RWPE2 (cell line): ENCODE data around the gene PLAAT4.
"Not testable (repeated sequence)": the region's sequence is repeated elsewhere in the genome, so short reads cannot be mapped to it uniquely, and the experiment has no call there.

Experiments
- ATAC-seq: fragments of 200-7000 bp; cut with Tn5 transposase; 3 replicates; pipeline ENCODE4 v1.9.1; 2021; ENCODE audit warnings: low read depth
- DNase-seq: peaks from one replicate; pipeline ENCODE4 v3.0.0-alpha.2; 2020; ENCODE audit warnings: low spot score
- H3K27ac ChIP-seq: fragments of 450-650 bp; 2 replicates; pipeline ENCODE4 v1.5.1; 2017; ENCODE audit warnings: mild to moderate bottlenecking; ENCODE audit not compliant: poor library complexity, severe bottlenecking
- H3K27me3 ChIP-seq: fragments of 250-450 bp; sonication (Bioruptor Pico); 2 replicates; pipeline ENCODE4 v1.5.1; 2021; ENCODE audit warnings: mild to moderate bottlenecking, moderate library complexity; ENCODE audit not compliant: insufficient read depth, poor library complexity, severe bottlenecking
- H3K36me3 ChIP-seq: fragments of 250-450 bp; sonication (Bioruptor Pico); 2 replicates; pipeline ENCODE4 v1.5.1; 2020; ENCODE audit warnings: low read depth, mild to moderate bottlenecking, moderate library complexity
- H3K4me1 ChIP-seq: fragments of 250-450 bp; sonication (Bioruptor Pico); 2 replicates; pipeline ENCODE4 v1.5.1; 2021; ENCODE audit warnings: mild to moderate bottlenecking, moderate library complexity; ENCODE audit not compliant: insufficient read depth, poor library complexity, severe bottlenecking
- H3K4me3 ChIP-seq: fragments of 250-450 bp; sonication (Bioruptor Pico); 2 replicates; pipeline ENCODE4 v1.5.1; 2021; ENCODE audit warnings: mild to moderate bottlenecking, moderate library complexity; ENCODE audit not compliant: severe bottlenecking
- H3K9me3 ChIP-seq: fragments of 250-450 bp; sonication (Bioruptor Pico); 2 replicates; pipeline ENCODE4 v1.5.1; 2021; ENCODE audit warnings: mild to moderate bottlenecking, moderate library complexity; ENCODE audit not compliant: severe bottlenecking
- CTCF ChIP-seq: fragments of 450-650 bp; IDR thresholded peaks from one replicate; pipeline ENCODE4 v1.5.1; 2017; ENCODE audit warnings: mild to moderate bottlenecking, moderate library complexity; ENCODE audit not compliant: poor library complexity, severe bottlenecking

The PLAAT4 gene

GRCh38 chr11:63527667-63528066 lies 8.9 kb upstream of the PLAAT4 start:
- no peak for ATAC-seq
- H3K9me3 ChIP-seq: peaks cover 4% of the 10 kb centered on the region
- H3K27me3 ChIP-seq: no peaks in the 10 kb centered on the region
- TF ChIP-seq CTCF: no peak
- no peaks in the 10 kb centered on the region for H3K4me1 ChIP-seq
- H3K27ac ChIP-seq: no peak overlapping the region
- H3K36me3 ChIP-seq: no peaks in the 10 kb centered on the region
- DNase-seq: no peak
- H3K4me3 ChIP-seq: no peak overlapping the region

GRCh38 chr11:63528156-63528555 lies 8.5 kb upstream of the PLAAT4 start:
- not testable (repeated sequence) for ATAC-seq, H3K27ac ChIP-seq, H3K9me3 ChIP-seq, H3K27me3 ChIP-seq, DNase-seq, H3K4me3 ChIP-seq, H3K36me3 ChIP-seq, H3K4me1 ChIP-seq

GRCh38 chr11:63528729-63529278 lies 7.8 kb upstream of the PLAAT4 start:
- H3K4me3 ChIP-seq, ATAC-seq, H3K27ac ChIP-seq, H3K9me3 ChIP-seq, H3K4me1 ChIP-seq, H3K36me3 ChIP-seq, H3K27me3 ChIP-seq, DNase-seq: not testable (repeated sequence)

GRCh38 chr11:63529373-63529772 lies 7.2 kb upstream of the PLAAT4 start:
- not testable (repeated sequence) for DNase-seq, H3K27me3 ChIP-seq, H3K36me3 ChIP-seq, ATAC-seq, H3K4me1 ChIP-seq, H3K4me3 ChIP-seq, H3K27ac ChIP-seq, H3K9me3 ChIP-seq

- H3K9me3 ChIP-seq: no peaks in the 10 kb centered on the region
- ATAC-seq: no peak
- H3K4me1 ChIP-seq: no peaks in the 10 kb centered on the region
- TF ChIP-seq CTCF: no peak
- H3K27ac ChIP-seq: no peak overlapping the region
- H3K4me3 ChIP-seq: no peak overlapping the region
- H3K36me3 ChIP-seq: no peaks in the 10 kb centered on the region
- DNase-seq: no peak
- no peaks in the 10 kb centered on the region for H3K27me3 ChIP-seq
Observed at GRCh38 chr11:63530021-63530420, 6.6 kb upstream of the PLAAT4 start.

- H3K27me3 ChIP-seq, H3K4me3 ChIP-seq, DNase-seq, H3K4me1 ChIP-seq, H3K36me3 ChIP-seq, H3K27ac ChIP-seq, H3K9me3 ChIP-seq: not testable (repeated sequence)
- peak; percentile 78 for ATAC-seq
Observed at GRCh38 chr11:63531074-63531792, 5.4 kb upstream of the PLAAT4 start.

GRCh38 chr11:63532117-63532516 lies 4.5 kb upstream of the PLAAT4 start:
- DNase-seq (no peak), ATAC-seq (no peak)
- H3K4me1 ChIP-seq: peaks cover 3% of the 10 kb centered on the region
- H3K27me3 ChIP-seq: no peaks in the 10 kb centered on the region
- no peaks in the 10 kb centered on the region for H3K9me3 ChIP-seq
- no peak overlapping the region for H3K27ac ChIP-seq
- no peak for TF ChIP-seq CTCF
- no peaks in the 10 kb centered on the region for H3K36me3 ChIP-seq
- no peak overlapping the region for H3K4me3 ChIP-seq
